Retinal pigment epithelial cell (primary cell): ENCODE measurements around the gene BCL2A1.
A peak's percentile ranks its signal among the peaks of the same experiment; 100 is the strongest.
"Not testable (repeated sequence)": the region's sequence is repeated elsewhere in the genome, so short reads cannot be mapped to it uniquely, and the experiment has no call there.

Source experiments
- DNase-seq: peaks from one replicate; pipeline ENCODE4 v3.0.0-alpha.2; 2010; ENCODE audit warnings: low read depth
- H3K4me3 ChIP-seq: 2 replicates; pipeline ENCODE4 v1.5.1; 2011; ENCODE audit warnings: mild to moderate bottlenecking, low read length, control low read depth, moderate library complexity
- TF ChIP-seq, protein P1 (sequence below): conservative IDR thresholded peaks from 2 replicates; pipeline ENCODE4 v1.5.1; 2011; ENCODE audit warnings: low read depth, low read length, control low read depth, inconsistent platforms

The BCL2A1 gene

GRCh38 chr15:79922512-79923078, 48.4 kb downstream of the BCL2A1 start:
- TF ChIP-seq, protein P1, sequence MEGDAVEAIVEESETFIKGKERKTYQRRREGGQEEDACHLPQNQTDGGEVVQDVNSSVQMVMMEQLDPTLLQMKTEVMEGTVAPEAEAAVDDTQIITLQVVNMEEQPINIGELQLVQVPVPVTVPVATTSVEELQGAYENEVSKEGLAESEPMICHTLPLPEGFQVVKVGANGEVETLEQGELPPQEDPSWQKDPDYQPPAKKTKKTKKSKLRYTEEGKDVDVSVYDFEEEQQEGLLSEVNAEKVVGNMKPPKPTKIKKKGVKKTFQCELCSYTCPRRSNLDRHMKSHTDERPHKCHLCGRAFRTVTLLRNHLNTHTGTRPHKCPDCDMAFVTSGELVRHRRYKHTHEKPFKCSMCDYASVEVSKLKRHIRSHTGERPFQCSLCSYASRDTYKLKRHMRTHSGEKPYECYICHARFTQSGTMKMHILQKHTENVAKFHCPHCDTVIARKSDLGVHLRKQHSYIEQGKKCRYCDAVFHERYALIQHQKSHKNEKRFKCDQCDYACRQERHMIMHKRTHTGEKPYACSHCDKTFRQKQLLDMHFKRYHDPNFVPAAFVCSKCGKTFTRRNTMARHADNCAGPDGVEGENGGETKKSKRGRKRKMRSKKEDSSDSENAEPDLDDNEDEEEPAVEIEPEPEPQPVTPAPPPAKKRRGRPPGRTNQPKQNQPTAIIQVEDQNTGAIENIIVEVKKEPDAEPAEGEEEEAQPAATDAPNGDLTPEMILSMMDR = no peak
- peak overlapping the region; percentile 70 for H3K4me3 ChIP-seq
- no peak for DNase-seq

DNA sequence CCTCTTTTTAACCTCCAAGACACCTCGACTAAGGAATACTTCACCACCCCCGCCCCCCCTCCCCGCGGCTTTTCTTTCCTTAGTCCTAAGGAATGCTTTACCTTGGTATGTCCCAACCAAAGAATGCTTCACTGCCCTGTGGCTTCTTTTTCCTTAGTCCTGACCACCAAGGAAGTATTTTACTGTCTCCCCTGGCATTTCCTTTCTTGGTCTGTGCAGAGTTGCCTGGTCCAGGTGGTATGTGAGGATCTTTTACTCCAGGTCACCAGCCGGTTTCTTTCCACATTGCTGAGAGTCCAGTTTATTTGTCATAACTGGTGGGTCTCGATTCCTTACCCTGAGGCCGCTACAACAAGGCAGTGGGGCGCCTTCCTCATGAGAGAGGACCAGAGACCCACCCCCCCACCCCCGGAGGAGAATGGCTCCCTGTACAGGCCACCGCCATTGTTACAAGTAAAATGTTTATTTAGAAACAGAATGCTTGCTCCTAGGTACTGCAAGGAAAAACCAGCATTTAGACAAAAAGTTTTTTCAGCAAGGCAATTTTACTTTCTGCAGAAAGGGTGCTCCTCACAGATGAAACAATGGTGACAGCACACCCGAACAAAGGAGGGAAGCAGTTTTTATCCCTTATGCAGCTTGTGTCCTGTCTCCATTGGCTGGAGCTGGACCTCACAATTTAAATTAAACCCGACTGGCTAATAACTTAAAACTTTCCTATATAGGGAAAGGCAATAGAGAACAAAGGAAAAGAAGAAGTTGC, 51.1 kb downstream of the BCL2A1 start:
- no peak for DNase-seq
- no peak overlapping the region for H3K4me3 ChIP-seq
- TF ChIP-seq, protein P1 = no peak

GRCh38 chr15:79919090-79919748, 51.8 kb downstream of the BCL2A1 start:
- H3K4me3 ChIP-seq = no peak overlapping the region
- DNase-seq = no peak
- TF ChIP-seq, protein P1 = no peak

DNA sequence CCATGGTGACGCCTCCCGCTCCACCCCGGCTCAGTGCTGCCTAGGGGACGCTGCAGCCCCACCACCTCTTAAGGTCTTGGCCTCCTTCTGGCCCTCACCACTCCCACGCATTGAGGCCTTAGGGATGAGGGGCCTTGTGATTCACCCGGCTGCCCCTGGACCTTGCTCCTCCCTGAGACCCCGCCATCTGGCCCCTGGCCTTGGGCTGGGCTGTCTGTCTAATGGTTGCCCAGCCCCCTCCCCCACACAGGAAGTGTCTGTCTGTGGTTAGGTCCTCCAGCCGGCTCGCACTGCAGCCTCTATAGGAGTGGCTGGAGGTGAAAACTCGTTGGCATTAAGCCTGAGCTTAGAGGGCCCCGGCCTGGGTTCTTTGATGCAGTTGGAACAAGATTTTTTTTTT, 52.7 kb downstream of the BCL2A1 start:
- TF ChIP-seq, protein P1 = no peak
- no peak for DNase-seq
- no peak overlapping the region for H3K4me3 ChIP-seq

DNA sequence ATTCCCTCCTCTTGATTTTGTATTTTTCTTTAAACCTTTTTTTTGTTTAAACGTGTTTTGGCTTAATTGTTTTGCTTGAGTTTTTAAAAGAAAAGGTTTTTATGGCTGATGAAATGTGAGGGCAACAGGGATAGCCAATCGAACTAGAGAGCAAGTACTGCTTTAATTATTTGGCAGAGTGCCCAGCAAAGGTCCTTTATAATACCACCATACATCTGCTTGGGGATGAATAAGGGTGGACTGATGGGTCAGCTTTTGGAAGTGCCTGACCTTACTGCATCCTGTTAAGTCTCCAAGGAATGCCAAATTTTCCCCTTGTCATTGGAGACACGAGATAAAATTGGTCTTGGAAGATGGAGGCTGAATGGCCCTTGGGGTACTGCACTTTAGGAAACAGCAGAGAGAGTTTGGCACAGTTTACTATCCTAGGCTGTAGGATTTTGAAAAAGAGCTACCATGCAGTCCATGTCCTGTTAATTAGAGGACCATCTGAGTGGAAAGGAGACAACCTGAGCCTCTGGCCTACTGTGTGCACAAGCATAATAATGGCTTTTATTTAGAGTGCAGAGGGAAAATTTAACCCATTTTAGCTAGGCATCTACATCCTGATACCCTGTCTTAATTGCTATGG, 54.4 kb downstream of the BCL2A1 start:
- no peak overlapping the region for H3K4me3 ChIP-seq
- TF ChIP-seq, protein P1 = no peak
- no peak for DNase-seq

DNA sequence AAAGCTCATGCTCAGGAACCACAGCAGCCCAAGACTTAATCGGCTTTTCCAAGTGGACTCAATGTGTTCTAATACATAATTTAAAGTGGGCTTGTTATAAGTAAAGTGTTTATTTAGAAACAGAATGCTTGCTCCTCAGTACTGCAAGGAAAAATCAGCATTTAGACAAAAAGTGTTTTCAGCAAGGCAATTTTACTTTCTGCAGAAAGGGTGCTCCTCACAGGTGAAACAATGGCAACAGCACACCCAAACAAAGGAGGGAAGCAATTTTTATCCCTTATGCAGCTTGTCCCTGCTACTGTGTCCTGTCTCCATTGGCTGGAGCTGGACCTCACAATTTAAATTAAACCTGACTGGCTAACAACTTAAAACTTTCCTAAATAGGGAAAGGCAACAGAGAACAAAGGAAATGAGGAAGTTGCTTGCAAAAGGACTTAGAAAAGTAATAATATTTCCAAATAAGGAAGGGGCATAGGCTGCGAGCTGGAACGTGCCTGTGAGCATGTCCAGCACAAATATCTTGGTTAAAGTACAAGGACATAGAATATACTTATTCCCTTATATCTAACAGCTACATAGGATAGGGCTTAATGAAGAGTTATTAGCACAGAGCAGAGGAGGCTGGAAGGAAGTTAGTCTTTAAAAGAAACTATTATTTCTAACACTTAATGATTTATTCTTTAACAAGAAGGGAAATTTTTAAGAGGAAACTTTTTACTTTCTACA, 55.1 kb downstream of the BCL2A1 start:
- not testable (repeated sequence) for H3K4me3 ChIP-seq

GRCh38 chr15:79914728-79915127, 56.3 kb downstream of the BCL2A1 start:
- no peak for DNase-seq
- H3K4me3 ChIP-seq = no peak overlapping the region
- TF ChIP-seq, protein P1 = no peak

More for the DNA sequence above, 55.1 kb downstream of the BCL2A1 start:
- DNase-seq = not testable (repeated sequence)
